Measurements from ENCODE around the gene SRGAP2B.
"Not testable (repeated sequence)": the region's sequence is repeated elsewhere in the genome, so short reads cannot be mapped to it uniquely, and the experiment has no call there.

DNA sequence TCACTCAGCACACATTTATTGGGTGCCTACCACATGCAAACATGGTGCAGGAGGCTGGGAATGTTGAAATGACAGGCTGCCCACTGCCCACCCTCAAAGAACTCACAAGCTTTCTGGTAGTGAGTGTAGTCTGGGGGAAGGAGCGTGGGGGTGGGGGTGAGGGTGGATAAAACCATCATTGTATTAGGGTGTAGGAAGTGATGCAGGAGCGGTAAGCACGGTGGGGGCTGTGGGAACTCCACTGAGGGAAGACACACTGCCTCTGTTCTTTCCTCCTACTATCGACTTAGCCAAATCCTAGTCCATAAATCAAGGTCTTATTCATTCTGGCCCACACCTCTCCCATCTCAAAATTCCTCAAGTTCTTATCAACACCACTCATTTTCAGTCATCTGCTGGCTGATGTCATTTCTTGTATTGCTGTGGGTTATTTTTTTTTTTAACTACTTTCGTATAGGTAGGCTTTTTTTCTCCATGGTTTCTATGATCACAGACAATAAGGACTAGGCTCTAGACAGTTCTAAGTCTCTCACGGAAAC lies 21.0 kb downstream of the SRGAP2B start:
- TF ChIP-seq MAX (IDR thresholded peaks at IDR 0.05; ENCODE audit: insufficient read depth, insufficient read length); POLR2A (IDR thresholded peaks at IDR 0.05; ENCODE audit: low read depth, low read length); EZH2 (IDR thresholded peaks at IDR 0.05; ENCODE audit: borderline replicate concordance, low read depth, low read length, severe bottlenecking); FOS (IDR thresholded peaks at IDR 0.05; ENCODE audit: borderline replicate concordance, insufficient read depth, low read length); JUN (IDR thresholded peaks at IDR 0.05; ENCODE audit: borderline replicate concordance, insufficient read depth, insufficient read length, low read depth); POLR2AphosphoS5 (IDR thresholded peaks at IDR 0.05; ENCODE audit: insufficient read depth, low read depth, low read length); GATA2 (IDR thresholded peaks at IDR 0.05; ENCODE audit: insufficient read depth, insufficient read length, low read depth, low read length); MYC (IDR thresholded peaks at IDR 0.05; ENCODE audit: low read depth, low read length): not testable (repeated sequence)
- TF ChIP-seq, protein P1, sequence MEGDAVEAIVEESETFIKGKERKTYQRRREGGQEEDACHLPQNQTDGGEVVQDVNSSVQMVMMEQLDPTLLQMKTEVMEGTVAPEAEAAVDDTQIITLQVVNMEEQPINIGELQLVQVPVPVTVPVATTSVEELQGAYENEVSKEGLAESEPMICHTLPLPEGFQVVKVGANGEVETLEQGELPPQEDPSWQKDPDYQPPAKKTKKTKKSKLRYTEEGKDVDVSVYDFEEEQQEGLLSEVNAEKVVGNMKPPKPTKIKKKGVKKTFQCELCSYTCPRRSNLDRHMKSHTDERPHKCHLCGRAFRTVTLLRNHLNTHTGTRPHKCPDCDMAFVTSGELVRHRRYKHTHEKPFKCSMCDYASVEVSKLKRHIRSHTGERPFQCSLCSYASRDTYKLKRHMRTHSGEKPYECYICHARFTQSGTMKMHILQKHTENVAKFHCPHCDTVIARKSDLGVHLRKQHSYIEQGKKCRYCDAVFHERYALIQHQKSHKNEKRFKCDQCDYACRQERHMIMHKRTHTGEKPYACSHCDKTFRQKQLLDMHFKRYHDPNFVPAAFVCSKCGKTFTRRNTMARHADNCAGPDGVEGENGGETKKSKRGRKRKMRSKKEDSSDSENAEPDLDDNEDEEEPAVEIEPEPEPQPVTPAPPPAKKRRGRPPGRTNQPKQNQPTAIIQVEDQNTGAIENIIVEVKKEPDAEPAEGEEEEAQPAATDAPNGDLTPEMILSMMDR (IDR thresholded peaks at IDR 0.05; ENCODE audit: extremely low read depth in 1 of 2, insufficient read depth in 1 of 2, low read depth in 1 of 2, low read length in 2 of 2), result not testable (repeated sequence)

Data from endothelial cell of umbilical vein (primary cell).